Retinal pigment epithelial cell (primary cell): ENCODE data around the gene ZNF462.

Experiments used
- DNase-seq: peaks from one replicate; pipeline ENCODE4 v3.0.0-alpha.2; 2010; ENCODE audit warnings: low read depth
- H3K4me3 ChIP-seq: 2 replicates; pipeline ENCODE4 v1.5.1; 2011; ENCODE audit warnings: mild to moderate bottlenecking, low read length, control low read depth, moderate library complexity
- CTCF ChIP-seq: conservative IDR thresholded peaks from 2 replicates; pipeline ENCODE4 v1.5.1; 2011; ENCODE audit warnings: low read depth, low read length, control low read depth, inconsistent platforms

Gene ZNF462

GRCh38 chr9:106880081-106880480, 17.1 kb downstream of the ZNF462 start:
- TF ChIP-seq CTCF = no peak
- no peak for DNase-seq
- no peak overlapping the region for H3K4me3 ChIP-seq

GRCh38 chr9:106880863-106881262, 17.9 kb downstream of the ZNF462 start:
- no peak for DNase-seq
- H3K4me3 ChIP-seq = no peak overlapping the region
- no peak for TF ChIP-seq CTCF

GRCh38 chr9:106883030-106883429, 20.1 kb downstream of the ZNF462 start:
- no peak for DNase-seq
- no peak overlapping the region for H3K4me3 ChIP-seq
- TF ChIP-seq CTCF = no peak

GRCh38 chr9:106883626-106884190, 20.7 kb downstream of the ZNF462 start:
- no peak for TF ChIP-seq CTCF

GRCh38 chr9:106885451-106885850, 22.5 kb downstream of the ZNF462 start:
- peak; percentile 74 for DNase-seq
- TF ChIP-seq CTCF = no peak
- no peak overlapping the region for H3K4me3 ChIP-seq

More at GRCh38 chr9:106883626-106884190, 20.7 kb downstream of the ZNF462 start:
- no peak for DNase-seq
- H3K4me3 ChIP-seq = no peak overlapping the region

GRCh38 chr9:106886111-106887046, 23.4 kb downstream of the ZNF462 start:
- no peak for TF ChIP-seq CTCF
- H3K4me3 ChIP-seq = no peak overlapping the region
- no peak for DNase-seq

- no peak overlapping the region for H3K4me3 ChIP-seq
- TF ChIP-seq CTCF = no peak
Measured at GRCh38 chr9:106887066-106887465, 24.1 kb downstream of the ZNF462 start.

More at GRCh38 chr9:106887066-106887465, 24.1 kb downstream of the ZNF462 start:
- no peak for DNase-seq
